ENCODE results near the gene ANO2. TPM values are rescaled to one million over a fixed set of nuclear protein-coding genes. Genes with fewer than 3 reads are reported as not detected.

The ANO2 gene
- total RNA-seq, 1 donor from 2014 or later, result 0.13 TPM

DNA sequence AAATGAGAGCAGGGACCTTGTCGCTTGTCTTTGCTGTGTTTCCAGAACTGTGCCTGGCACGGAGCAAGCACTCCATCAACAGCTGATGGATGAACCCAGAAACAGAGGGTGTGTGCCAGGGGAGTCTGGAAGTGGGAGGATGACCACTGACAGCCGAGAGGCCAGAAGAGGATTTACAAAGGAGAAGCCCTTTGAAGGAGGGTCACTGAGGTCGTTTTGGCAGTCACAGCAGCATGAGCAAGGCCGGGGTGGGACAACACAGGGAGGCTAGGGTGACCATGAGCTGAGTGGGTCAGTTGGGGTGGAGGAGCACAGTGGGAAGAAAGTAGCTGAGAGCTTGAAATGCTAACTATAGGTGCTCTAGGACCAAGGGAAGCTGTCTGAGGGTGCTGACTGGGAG, 313.6 kb downstream of the ANO2 start:
- DNase-seq (ENCODE audit: low spot score) (no peak), ATAC-seq (no peak)

GRCh38 chr12:5630726-5631125, 314.3 kb downstream of the ANO2 start:
- ATAC-seq (no peak), DNase-seq (ENCODE audit: low spot score) (no peak)

- no peak for DNase-seq (ENCODE audit: low spot score)
- no peak for ATAC-seq
Observed at GRCh38 chr12:5628501-5628900, 316.6 kb downstream of the ANO2 start.

DNA sequence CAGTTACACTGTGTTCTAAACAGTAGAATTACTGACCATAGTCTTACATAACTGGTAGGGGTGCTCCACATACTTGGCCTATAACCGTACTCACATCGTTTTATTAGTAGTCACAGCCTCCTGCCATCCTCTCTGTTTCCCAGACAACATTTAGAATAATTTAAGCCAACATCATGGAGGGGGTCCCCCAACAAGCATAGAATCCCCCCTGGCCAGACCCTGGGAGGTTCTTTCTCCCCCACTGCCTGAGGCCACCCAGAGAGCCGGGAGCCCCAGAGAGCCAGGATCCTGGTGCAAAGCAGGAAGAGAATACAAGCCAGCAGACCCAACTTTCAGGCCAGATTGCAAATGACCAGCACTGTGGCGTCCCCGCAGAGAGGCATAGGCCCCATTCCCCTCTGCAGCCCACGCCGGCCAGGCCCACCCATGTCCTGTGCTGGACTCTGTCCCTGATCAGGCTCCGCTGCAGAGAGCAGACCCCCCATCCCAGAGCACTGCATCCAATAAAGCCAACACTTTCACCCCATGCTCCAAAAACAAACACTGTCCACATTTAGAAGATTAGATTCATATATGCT, 317.9 kb downstream of the ANO2 start:
- ATAC-seq, result no peak
- no peak for DNase-seq (ENCODE audit: low spot score)

- no peak for ATAC-seq
- no peak for DNase-seq (ENCODE audit: low spot score)
Observed at GRCh38 chr12:5626151-5626550, 318.9 kb downstream of the ANO2 start.

DNA sequence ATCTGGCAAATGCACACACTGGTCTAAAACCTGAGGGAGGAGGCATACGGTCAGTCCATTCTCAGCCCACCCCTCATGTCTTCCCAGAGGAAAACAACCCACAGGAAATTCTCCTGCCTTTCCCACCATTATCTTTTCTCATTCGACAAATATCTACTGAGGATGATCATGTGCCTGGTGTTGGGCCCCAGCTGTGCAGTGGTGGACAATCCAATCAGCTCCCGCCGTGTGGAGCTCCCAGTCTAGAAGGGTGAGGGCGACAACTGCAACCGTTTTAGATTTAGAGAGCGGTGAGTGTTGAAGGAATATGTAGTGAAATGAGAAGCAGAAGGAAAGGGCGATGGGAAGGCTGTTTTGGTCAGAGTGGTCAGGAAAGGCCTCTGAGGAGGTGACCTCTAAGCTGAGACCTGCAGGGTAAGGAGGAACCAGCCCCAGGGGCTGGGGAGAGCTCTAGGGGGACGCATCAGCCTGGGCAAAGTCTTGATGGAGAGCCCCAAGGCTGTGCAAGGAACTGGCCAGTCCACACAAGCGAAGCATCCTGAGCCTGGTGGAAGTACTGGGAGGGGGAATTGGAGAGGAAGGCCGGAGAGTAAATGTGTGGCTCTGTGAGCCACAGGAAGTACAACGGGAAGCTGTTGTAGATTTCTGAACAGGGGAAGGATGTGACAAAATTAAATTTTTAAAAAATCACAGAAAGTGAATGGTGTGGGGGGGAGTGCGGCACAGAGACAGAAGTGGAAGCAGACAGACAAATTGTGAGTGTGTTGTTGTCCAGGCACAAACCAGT, 320.4 kb downstream of the ANO2 start:
- ATAC-seq, result peak; percentile 37
- no peak for DNase-seq (ENCODE audit: low spot score)

GRCh38 chr12:5623411-5623810, 321.6 kb downstream of the ANO2 start:
- DNase-seq (ENCODE audit: low spot score) (no peak), ATAC-seq (no peak)

- DNase-seq (ENCODE audit: low spot score) (no peak), ATAC-seq (no peak)
Observed at GRCh38 chr12:5622280-5622679, 322.8 kb downstream of the ANO2 start.

DNA sequence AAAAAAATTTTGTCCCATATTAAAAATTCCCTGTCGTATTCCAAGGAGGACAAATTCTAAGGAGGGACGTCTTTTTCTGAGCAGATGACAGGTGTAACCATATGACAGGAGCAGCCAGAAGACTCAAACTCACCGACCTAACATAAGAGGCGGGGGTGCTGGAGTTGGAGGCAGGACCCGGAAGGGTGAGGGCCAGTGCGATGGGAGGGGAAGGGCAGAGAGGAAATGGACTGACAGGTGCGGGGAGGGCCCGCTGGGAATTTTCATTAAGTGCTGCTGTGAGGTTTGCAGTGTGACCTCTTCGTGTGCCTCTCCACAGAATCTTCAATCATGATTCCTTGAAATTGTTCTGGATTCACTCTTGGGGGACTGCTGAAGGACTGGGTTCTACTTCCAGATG, 323.7 kb downstream of the ANO2 start:
- no peak for DNase-seq (ENCODE audit: low spot score)
- no peak for ATAC-seq

DNA sequence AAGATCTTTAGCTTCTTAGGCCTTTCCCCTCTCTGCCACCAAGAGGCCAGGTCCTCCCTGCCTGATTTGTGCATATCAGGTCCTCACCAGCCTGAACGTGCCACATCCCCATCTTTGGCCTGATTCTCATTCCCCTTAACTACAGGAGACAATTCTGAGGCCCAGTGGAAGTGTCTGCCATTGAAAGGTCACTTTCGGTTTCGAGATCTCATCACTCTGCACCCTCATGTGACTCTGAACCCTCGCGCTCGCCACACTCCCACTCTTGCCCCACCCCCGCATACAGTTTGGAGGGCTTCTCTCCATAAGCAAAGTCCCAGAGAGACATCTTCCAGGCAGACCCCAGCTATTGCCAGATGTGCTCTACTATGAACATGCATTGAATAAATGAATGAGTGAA, 324.2 kb downstream of the ANO2 start:
- ATAC-seq (no peak), DNase-seq (ENCODE audit: low spot score) (no peak)

DNA sequence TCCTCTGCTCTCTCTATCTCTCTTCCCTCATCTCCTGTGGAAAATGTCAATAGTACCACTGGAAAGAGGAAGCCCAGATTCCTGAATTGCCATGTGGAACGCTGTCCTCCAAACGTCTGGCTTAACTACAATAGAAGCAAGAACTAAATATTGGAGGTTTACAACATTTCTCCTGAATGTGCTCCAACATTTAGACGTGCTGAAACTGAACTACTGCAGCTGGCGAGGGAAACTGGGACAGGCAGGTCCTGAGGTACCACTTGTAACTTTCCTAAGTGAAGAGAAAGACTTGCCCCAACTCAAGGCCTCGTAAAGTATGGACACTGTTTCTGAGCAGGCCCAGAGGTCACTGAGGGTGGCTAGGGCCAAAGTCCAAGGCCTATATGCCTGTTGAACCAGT, 325.4 kb downstream of the ANO2 start:
- no peak for DNase-seq (ENCODE audit: low spot score)
- ATAC-seq, result no peak

DNA sequence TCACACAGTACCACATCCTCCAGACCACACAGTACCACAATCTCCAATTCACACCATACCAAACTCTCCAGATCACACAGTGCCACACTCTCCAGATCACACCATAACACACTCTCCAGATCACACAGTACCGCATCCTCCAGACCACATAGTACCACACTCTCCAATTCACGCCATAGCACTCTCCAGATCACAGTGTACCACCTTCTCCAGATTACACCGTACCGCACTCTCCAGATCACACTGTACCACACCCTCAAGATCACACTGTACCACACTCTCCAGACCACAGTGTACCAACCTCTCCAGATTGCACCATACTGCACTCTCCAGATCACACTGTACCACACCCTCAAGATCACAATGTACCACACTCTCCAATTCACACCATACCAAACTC, 328.2 kb downstream of the ANO2 start:
- ATAC-seq, result no peak
- DNase-seq (ENCODE audit: low spot score), result no peak

GRCh38 chr12:5615760-5616159, 329.3 kb downstream of the ANO2 start:
- DNase-seq (ENCODE audit: low spot score), result no peak
- no peak for ATAC-seq

GRCh38 chr12:5614256-5614655, 330.8 kb downstream of the ANO2 start:
- no peak for ATAC-seq
- DNase-seq (ENCODE audit: low spot score), result no peak

GRCh38 chr12:5612556-5613410, 332.3 kb downstream of the ANO2 start:
- ATAC-seq (no peak), DNase-seq (ENCODE audit: low spot score) (no peak)

GRCh38 chr12:5611162-5611561, 333.9 kb downstream of the ANO2 start:
- ATAC-seq (no peak), DNase-seq (ENCODE audit: low spot score) (no peak)

- no peak for ATAC-seq
Observed at GRCh38 chr12:5599378-5599777, 345.7 kb downstream of the ANO2 start.

DNA sequence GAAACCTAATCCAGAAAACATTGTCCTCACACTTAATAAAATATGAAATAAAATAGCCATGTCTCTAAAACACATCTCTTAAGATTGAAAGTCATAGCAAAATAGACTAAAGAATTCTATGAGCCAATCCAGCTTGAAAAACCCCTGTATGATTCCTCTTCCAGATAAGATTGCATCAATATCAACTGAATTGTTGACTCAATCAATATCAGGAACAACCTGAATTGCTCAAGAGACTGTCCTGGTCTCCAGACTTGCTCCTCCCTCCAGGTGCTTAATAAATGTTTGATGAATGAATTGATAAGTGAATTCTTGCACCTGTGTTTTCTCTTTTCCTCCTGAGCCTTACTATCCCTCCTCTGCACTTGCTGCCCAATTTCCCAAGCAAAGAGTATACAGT, 351.1 kb downstream of the ANO2 start:
- ATAC-seq, result peak; percentile 67

More at GRCh38 chr12:5599378-5599777, 345.7 kb downstream of the ANO2 start:
- no peak for DNase-seq (ENCODE audit: low spot score)

GRCh38 chr12:5593086-5593485, 352.0 kb downstream of the ANO2 start:
- DNase-seq (ENCODE audit: low spot score) (no peak), ATAC-seq (no peak)

More for the DNA sequence above, 351.1 kb downstream of the ANO2 start:
- no peak for DNase-seq (ENCODE audit: low spot score)

- ATAC-seq (no peak), DNase-seq (ENCODE audit: low spot score) (no peak)
Observed at GRCh38 chr12:5592310-5592709, 352.7 kb downstream of the ANO2 start.

DNA sequence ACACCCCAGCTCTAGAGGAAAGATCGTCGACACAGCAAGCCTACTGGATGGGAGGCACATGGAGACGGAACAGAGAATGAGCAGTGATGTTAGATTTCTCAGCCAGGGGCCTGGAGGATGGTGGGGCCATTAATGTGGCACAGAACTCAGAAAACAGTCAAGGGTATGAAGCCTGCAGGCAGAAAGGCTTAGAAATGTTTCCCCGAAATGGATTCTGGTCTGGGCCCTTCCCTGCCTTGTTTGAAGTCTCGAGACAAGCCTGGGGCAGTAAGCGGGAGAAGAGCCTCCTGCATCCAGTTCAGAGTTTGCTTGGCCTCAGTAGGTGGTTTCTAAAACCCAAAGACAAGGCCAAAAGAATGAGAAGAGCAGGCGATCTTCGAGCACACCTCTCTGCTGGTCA, 354.7 kb downstream of the ANO2 start:
- DNase-seq (ENCODE audit: low spot score) (no peak), ATAC-seq (no peak)

DNA sequence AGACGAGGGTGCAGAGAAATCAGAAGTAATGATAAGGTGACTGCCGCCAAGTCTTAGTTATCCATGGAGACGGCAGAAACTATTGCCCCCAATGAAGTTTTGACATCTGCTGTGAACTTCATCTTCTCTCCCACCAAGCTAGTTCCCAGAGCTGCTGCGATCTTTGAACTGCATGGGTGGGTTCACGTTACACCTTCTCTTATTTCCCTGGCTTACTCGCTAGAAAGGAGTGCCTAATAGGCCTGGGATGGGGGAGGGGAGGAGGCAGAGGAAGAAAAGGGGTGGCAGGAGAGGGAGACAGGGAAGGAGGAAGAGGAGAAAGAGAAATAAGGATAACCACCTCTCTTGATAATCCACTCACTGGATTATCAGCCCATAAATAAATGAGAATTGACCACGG, 356.0 kb downstream of the ANO2 start:
- ATAC-seq, result no peak

More for the DNA sequence above, 356.0 kb downstream of the ANO2 start:
- no peak for DNase-seq (ENCODE audit: low spot score)

Measured in left lobe of liver (tissue), 2 donors.